GM12878 (cell line): ENCODE data around the gene FFAR2. TPM values are rescaled to one million over a fixed set of nuclear protein-coding genes. Genes with fewer than 3 reads are reported as not detected.

Source experiments
- ATF3 ChIP-seq: IDR thresholded peaks from 2 replicates; pipeline ENCODE4 v1.6.1; 2011; ENCODE audit warnings: low read depth, mild to moderate bottlenecking, low read length, moderate library complexity, borderline replicate concordance; ENCODE audit errors: extremely low read depth
- CHD2 ChIP-seq: IDR thresholded peaks from 2 replicates; pipeline ENCODE4 v1.6.1; 2011; ENCODE audit warnings: low read depth, low read length, improper control_type of control experiment, borderline replicate concordance
- EZH2 ChIP-seq: IDR thresholded peaks from 2 replicates; pipeline ENCODE4 v1.6.1; 2012; ENCODE audit warnings: low read depth, mild to moderate bottlenecking, control low read depth, inconsistent platforms, low read length, borderline replicate concordance; ENCODE audit not compliant: control insufficient read depth
- MTA3 ChIP-seq: IDR thresholded peaks from 2 replicates; pipeline ENCODE4 v1.6.1; 2012; ENCODE audit warnings: low read length, inconsistent platforms, borderline replicate concordance
- POLR2AphosphoS5 ChIP-seq: IDR thresholded peaks from 2 replicates; pipeline ENCODE4 v1.6.1; 2011; ENCODE audit warnings: mild to moderate bottlenecking, low read length, inconsistent platforms
- RUNX3 ChIP-seq: IDR thresholded peaks from 2 replicates; pipeline ENCODE4 v1.6.1; 2012; ENCODE audit warnings: low read length, inconsistent platforms
- polyA plus RNA-seq, 11 experiments: library from polyadenylated mRNA; depleted of rRNA in 4 of 11; unstranded in 6 of 11; stranded (reverse) in 5 of 11; fragments of >200 nt; fragmentation: Nextera tagmentation in 4 of 11; fragmentation: Illumina TruSeq in 1 of 11; extraction: Ambion mirVana in 4 of 11; extraction: Trizol in 1 of 11; gene quantifications; 1 replicate in 1 of 11; 2 replicates in 10 of 11; pipeline versions ENCODE4 v1.2.1 to v1.2.3, GENCODE V29; 2011 to 2016; ENCODE audit warnings: inconsistent platforms in 2 of 11, missing spikeins in 2 of 11, low read depth in 1 of 11
- total RNA-seq, 4 experiments: library from RNA; depleted of rRNA in 3 of 4; stranded (reverse); fragments of >200 nt in 3 of 4; fragmentation: Illumina TruSeq in 1 of 4; extraction: Trizol in 1 of 4; gene quantifications; 2 replicates each; pipeline versions ENCODE4 v1.2.1 to v1.2.3, GENCODE V29; 2013 to 2021
- TF ChIP-seq, protein P1 (sequence below): IDR thresholded peaks from 2 replicates; pipeline ENCODE4 v1.6.1; 2012; ENCODE audit warnings: low read depth, low read length, improper control_type of control experiment
- TF ChIP-seq, protein P2 (sequence below): fragments of 450-650 bp; IDR thresholded peaks from 2 replicates; pipeline ENCODE4 v1.6.1; 2017; ENCODE audit warnings: low read depth, mild to moderate bottlenecking, moderate library complexity

The FFAR2 gene
- total and polyA plus RNA-seq, 10 of the 15 experiments (the other 5 are each of a cell fraction or from before 2014, with no cell fraction given), result 0.05 to 4.0 (median 2.1) TPM

DNA sequence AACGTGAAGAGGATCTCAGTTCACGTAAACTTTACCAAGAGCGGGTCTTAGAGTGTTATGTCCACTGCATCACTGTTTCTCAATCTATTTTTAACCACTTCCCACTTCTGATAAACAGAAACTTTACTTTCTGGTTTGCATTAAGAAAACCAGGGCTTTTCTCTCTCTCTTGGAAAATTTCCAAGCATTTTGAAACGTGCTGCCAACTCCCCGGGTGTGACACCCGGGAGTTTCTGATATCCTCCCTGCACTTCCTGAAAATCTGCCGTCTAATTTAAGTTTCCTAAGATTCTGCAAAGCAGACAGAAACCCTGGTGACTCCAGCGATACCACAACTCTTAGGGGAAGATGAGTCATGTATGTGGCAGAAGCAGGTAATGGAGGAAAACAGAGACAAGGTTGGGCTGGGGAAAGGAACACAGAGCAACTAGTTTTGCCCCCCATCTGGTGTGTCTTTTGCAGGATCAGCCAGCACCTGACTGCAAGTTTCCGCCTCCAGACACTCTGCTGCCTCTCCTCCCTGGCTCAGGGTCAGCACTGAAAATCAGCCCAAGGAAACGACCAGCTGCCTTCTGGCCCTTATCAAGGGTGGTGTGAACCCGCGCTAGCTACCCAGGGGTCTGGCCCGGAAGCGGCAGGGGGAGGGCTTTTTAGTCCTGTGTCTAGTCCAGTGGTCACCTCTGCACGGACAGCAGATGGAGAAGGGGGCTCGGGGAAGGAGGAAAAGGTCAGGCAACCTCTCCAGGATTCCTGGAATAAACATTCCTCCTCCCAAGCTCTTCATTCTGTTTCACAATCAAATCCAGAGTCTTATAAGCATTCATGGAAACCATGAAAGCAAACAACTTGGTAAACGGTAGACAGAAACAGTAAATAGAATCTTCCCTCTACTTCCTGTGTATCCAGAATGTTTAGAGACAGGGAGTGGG lies 11.3 kb upstream of the FFAR2 start (continued):
- TF ChIP-seq EZH2 (no peak), ATF3 (no peak), POLR2AphosphoS5 (no peak), CHD2 (no peak), RUNX3 (peak; percentile 82), MTA3 (0 out of 2 replicates have a peak, but pooled peaks have one; percentile 39)
- TF ChIP-seq, protein P1, sequence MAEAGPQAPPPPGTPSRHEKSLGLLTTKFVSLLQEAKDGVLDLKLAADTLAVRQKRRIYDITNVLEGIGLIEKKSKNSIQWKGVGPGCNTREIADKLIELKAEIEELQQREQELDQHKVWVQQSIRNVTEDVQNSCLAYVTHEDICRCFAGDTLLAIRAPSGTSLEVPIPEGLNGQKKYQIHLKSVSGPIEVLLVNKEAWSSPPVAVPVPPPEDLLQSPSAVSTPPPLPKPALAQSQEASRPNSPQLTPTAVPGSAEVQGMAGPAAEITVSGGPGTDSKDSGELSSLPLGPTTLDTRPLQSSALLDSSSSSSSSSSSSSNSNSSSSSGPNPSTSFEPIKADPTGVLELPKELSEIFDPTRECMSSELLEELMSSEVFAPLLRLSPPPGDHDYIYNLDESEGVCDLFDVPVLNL, result no peak
- TF ChIP-seq, protein P2, sequence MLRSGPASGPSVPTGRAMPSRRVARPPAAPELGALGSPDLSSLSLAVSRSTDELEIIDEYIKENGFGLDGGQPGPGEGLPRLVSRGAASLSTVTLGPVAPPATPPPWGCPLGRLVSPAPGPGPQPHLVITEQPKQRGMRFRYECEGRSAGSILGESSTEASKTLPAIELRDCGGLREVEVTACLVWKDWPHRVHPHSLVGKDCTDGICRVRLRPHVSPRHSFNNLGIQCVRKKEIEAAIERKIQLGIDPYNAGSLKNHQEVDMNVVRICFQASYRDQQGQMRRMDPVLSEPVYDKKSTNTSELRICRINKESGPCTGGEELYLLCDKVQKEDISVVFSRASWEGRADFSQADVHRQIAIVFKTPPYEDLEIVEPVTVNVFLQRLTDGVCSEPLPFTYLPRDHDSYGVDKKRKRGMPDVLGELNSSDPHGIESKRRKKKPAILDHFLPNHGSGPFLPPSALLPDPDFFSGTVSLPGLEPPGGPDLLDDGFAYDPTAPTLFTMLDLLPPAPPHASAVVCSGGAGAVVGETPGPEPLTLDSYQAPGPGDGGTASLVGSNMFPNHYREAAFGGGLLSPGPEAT, result peak; percentile 86
